GM12892 (cell line): ENCODE data around the gene BAIAP2.

Source experiments
- POLR2A ChIP-seq: IDR thresholded peaks from 2 replicates; pipeline ENCODE4 v1.6.1; 2011; ENCODE audit warnings: low read depth, low read length, control low read depth
- POLR2AphosphoS5 ChIP-seq: IDR thresholded peaks from 2 replicates; pipeline ENCODE4 v1.6.1; 2011; ENCODE audit warnings: low read depth, low read length, control low read depth
- TAF1 ChIP-seq: IDR thresholded peaks from 2 replicates; pipeline ENCODE4 v1.6.1; 2011; ENCODE audit warnings: low read depth, mild to moderate bottlenecking, control low read depth, low read length, borderline replicate concordance

DNA sequence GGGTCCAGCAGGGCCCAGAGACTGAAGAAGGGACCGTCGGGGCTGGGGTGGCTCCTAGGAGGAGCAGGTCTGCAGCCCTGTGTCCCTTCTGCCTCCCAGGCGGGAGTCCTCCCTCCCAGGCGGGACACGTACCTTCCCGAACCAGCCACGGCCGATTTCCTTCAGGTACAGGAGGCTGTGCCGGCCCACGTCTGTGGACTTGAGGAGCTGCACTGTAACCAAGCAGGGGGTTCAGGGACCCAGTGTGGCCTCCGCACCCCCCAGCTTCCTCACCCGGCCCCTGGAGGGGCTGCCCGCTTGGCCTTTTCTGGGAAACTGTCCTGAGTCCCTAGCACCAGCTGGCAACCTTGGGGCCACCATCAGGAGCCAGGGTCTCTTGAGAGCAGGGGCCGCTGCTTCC lies 93.4 kb downstream of the BAIAP2 start:
- no peak for TF ChIP-seq POLR2A
- no peak for TF ChIP-seq POLR2AphosphoS5
- no peak for TF ChIP-seq TAF1
